Vagina (tissue), 2 donors: ENCODE data around the gene GLP1R.

ENCODE experiments used
- POLR2A ChIP-seq, 2 donors: fragments of 450-650 bp; IDR thresholded peaks; one replicate each; pipeline ENCODE4 v1.6.1; 2017; ENCODE audit warnings: antibody characterized with exemption in 2 of 2, mild to moderate bottlenecking in 2 of 2, moderate library complexity in 2 of 2
- POLR2AphosphoS5 ChIP-seq, 2 donors: sonication (generic); formaldehyde crosslinking; IDR thresholded peaks; one replicate each; pipeline ENCODE4 v1.9.0; 2017; ENCODE audit warnings: antibody characterized with exemption in 2 of 2, mild to moderate bottlenecking in 2 of 2, low read depth in 1 of 2; ENCODE audit not compliant: insufficient read depth in 1 of 2

GRCh38 chr6:39026175-39026574 lies 22.4 kb upstream of the GLP1R start:
- TF ChIP-seq POLR2A (IDR thresholded peaks at IDR 0.05) (no peak), POLR2AphosphoS5 (IDR thresholded peaks at IDR 0.05; ENCODE audit: insufficient read depth in 1 of 2, low read depth in 1 of 2) (no peak)
